HepG2 (cell line): ENCODE data around the gene CBLN3. TPM values are rescaled to one million over a fixed set of nuclear protein-coding genes. Genes with fewer than 3 reads are reported as not detected.
A peak's percentile ranks its signal among the peaks of the same experiment; 100 is the strongest.

Experiments
- AKNA ChIP-seq: sonication (generic); formaldehyde crosslinking; IDR thresholded peaks from 2 replicates; pipeline ENCODE4 v1.4.0; 2020; ENCODE audit warnings: missing genetic modification reagents, borderline replicate concordance
- ARID5B ChIP-seq: IDR thresholded peaks from 2 replicates; pipeline ENCODE4 v1.4.0; 2020; ENCODE audit warnings: mild to moderate bottlenecking, missing genetic modification reagents
- BATF2 ChIP-seq: sonication (generic); formaldehyde crosslinking; IDR thresholded peaks from 2 replicates; pipeline ENCODE4 v1.8.0; 2022; ENCODE audit warnings: mild to moderate bottlenecking, missing genetic modification reagents, moderate library complexity
- CHCHD3 ChIP-seq: sonication (generic); formaldehyde crosslinking; IDR thresholded peaks from 2 replicates; pipeline ENCODE4 v1.8.0; 2022; ENCODE audit warnings: mild to moderate bottlenecking, missing genetic modification reagents, moderate library complexity
- GPN1 ChIP-seq: sonication (generic); formaldehyde crosslinking; IDR thresholded peaks from 2 replicates; pipeline ENCODE4 v1.5.1; 2020; ENCODE audit warnings: missing genetic modification reagents, borderline replicate concordance
- HDAC1 ChIP-seq: sonication (generic); formaldehyde crosslinking; IDR thresholded peaks from 2 replicates; pipeline ENCODE4 v1.5.1; 2020; ENCODE audit warnings: mild to moderate bottlenecking, missing genetic modification reagents
- HOXA5 ChIP-seq: sonication (generic); formaldehyde crosslinking; IDR thresholded peaks from 2 replicates; pipeline ENCODE4 v1.4.0; 2020; ENCODE audit warnings: missing genetic modification reagents
- IKZF4 ChIP-seq: sonication (generic); formaldehyde crosslinking; IDR thresholded peaks from 2 replicates; pipeline ENCODE4 v1.5.1; 2020; ENCODE audit warnings: borderline replicate concordance, mild to moderate bottlenecking, low read depth, missing genetic modification reagents; ENCODE audit errors: not compliant biosample characterization
- IRF2 ChIP-seq: IDR thresholded peaks from 2 replicates; pipeline ENCODE4 v1.6.1; 2018; ENCODE audit warnings: missing genetic modification reagents, missing compliant biosample characterization
- MXD4 ChIP-seq: IDR thresholded peaks from 2 replicates; pipeline ENCODE4 v1.6.1; 2016; ENCODE audit warnings: mild to moderate bottlenecking, missing biosample characterization, missing genetic modification reagents
- NCOR1 ChIP-seq: fragments of 200-600 bp; sonication (generic); IDR thresholded peaks from 2 replicates; pipeline ENCODE4 v1.7.0; 2017; ENCODE audit warnings: antibody characterized with exemption, low read length, borderline replicate concordance
- NKX3-1 ChIP-seq: sonication (generic); formaldehyde crosslinking; IDR thresholded peaks from 2 replicates; pipeline ENCODE4 v1.5.0; 2020; ENCODE audit warnings: missing genetic modification reagents
- PRDM15 ChIP-seq: sonication (generic); formaldehyde crosslinking; IDR thresholded peaks from 2 replicates; pipeline ENCODE4 v1.4.0; 2020; ENCODE audit warnings: missing genetic modification reagents
- SATB2 ChIP-seq: sonication (generic); formaldehyde crosslinking; IDR thresholded peaks from 2 replicates; pipeline ENCODE4 v1.5.0; 2020; ENCODE audit warnings: missing genetic modification reagents
- SIN3A ChIP-seq: IDR thresholded peaks from 2 replicates; pipeline ENCODE4 v1.6.1; 2011; ENCODE audit warnings: low read depth, mild to moderate bottlenecking, control low read depth, low read length, borderline replicate concordance
- ZNF253 ChIP-seq: sonication (generic); formaldehyde crosslinking; IDR thresholded peaks from 2 replicates; pipeline ENCODE4 v1.8.0; 2022; ENCODE audit warnings: mild to moderate bottlenecking, missing genetic modification reagents, borderline replicate concordance
- ZNF335 ChIP-seq: sonication (generic); formaldehyde crosslinking; IDR thresholded peaks from 2 replicates; pipeline ENCODE4 v1.4.0; 2020; ENCODE audit warnings: missing genetic modification reagents
- ZZZ3 ChIP-seq: sonication (generic); formaldehyde crosslinking; IDR thresholded peaks from 2 replicates; pipeline ENCODE4 v1.4.0; 2020; ENCODE audit warnings: missing genetic modification reagents, mild to moderate bottlenecking, borderline replicate concordance
- polyA plus RNA-seq, 8 experiments: library from polyadenylated mRNA; depleted of rRNA in 3 of 8; stranded (reverse) in 7 of 8; unstranded in 1 of 8; fragments of >200 nt; fragmentation: Illumina TruSeq in 4 of 8; extraction: Trizol in 4 of 8; gene quantifications; 2 replicates each; pipeline versions ENCODE4 v1.2.1 to v1.2.3, GENCODE V29; 2011 to 2016; ENCODE audit warnings: low read depth in 4 of 8, missing spikeins in 1 of 8, mixed read lengths in 1 of 8; ENCODE audit not compliant: insufficient read depth in 1 of 8
- total RNA-seq, 5 experiments: library from RNA; depleted of rRNA; stranded (reverse); fragments of >200 nt; fragmentation: Illumina TruSeq; extraction: Trizol; gene quantifications; 2 replicates each; pipeline ENCODE4 v1.2.3, GENCODE V29; 2016; ENCODE audit warnings: low read depth in 1 of 5

The CBLN3 gene
- total and polyA plus RNA-seq, 2 of the 13 experiments (the other 11 are each of a cell fraction or from before 2014, with no cell fraction given) = 0.66 to 0.98 TPM

- TF ChIP-seq NKX3-1 (CRISPR knock-in tag) = no peak
- TF ChIP-seq IKZF4 (CRISPR knock-in tag) = no peak
- no peak for TF ChIP-seq MXD4 (CRISPR knock-in tag)
- no peak for TF ChIP-seq ZZZ3
- TF ChIP-seq GPN1 (CRISPR knock-in tag) = no peak
- TF ChIP-seq SATB2 = 0 out of 2 replicates have a peak, but pooled peaks have one; percentile 25
- no peak for TF ChIP-seq HOXA5 (CRISPR knock-in tag)
- no peak for TF ChIP-seq SIN3A
- TF ChIP-seq HDAC1 (CRISPR knock-in tag) = no peak
- no peak for TF ChIP-seq BATF2 (CRISPR knock-in tag)
- TF ChIP-seq PRDM15 (CRISPR knock-in tag) = no peak
- no peak for TF ChIP-seq ZNF253 (CRISPR knock-in tag)
- no peak for TF ChIP-seq CHCHD3 (CRISPR knock-in tag)
- no peak for TF ChIP-seq NCOR1
- no peak for TF ChIP-seq ZNF335
- TF ChIP-seq IRF2 = no peak
- no peak for TF ChIP-seq ARID5B
- TF ChIP-seq AKNA (CRISPR knock-in tag) = no peak
Observed at GRCh38 chr14:24425704-24426103, 3.8 kb downstream of the CBLN3 start (continued).
